Type B pancreatic cell (in vitro differentiated cells): ENCODE results near the gene ZP4. TPM values are rescaled to one million over a fixed set of nuclear protein-coding genes. Genes with fewer than 3 reads are reported as not detected.

ENCODE experiments used
- DNase-seq: peaks from one replicate; pipeline ENCODE4 v3.0.0; 2021; ENCODE audit warnings: mixed read lengths; ENCODE audit not compliant: unreplicated experiment; ENCODE audit errors: extremely low spot score
- H3K27ac Mint-ChIP-seq: 2 replicates; pipeline ENCODE4 v1.8.0; 2021; ENCODE audit warnings: mild to moderate bottlenecking, mixed read lengths
- H3K27me3 Mint-ChIP-seq: 2 replicates; pipeline ENCODE4 v1.8.0; 2021; ENCODE audit warnings: mixed read lengths
- H3K36me3 Mint-ChIP-seq: 2 replicates; pipeline ENCODE4 v1.8.0; 2021; ENCODE audit warnings: mixed read lengths
- H3K4me1 Mint-ChIP-seq: one replicate; pipeline ENCODE4 v1.8.0; 2021; ENCODE audit warnings: mixed read lengths; ENCODE audit not compliant: unreplicated experiment
- H3K4me3 Mint-ChIP-seq: 2 replicates; pipeline ENCODE4 v1.8.0; 2021; ENCODE audit warnings: mild to moderate bottlenecking, mixed read lengths
- H3K9me3 Mint-ChIP-seq: 2 replicates; pipeline ENCODE4 v1.8.0; 2021; ENCODE audit warnings: mixed read lengths
- total RNA-seq: library from RNA; stranded (reverse); gene quantifications from 2 replicates; pipeline ENCODE4 v1.2.1, GENCODE V29; 2021; ENCODE audit warnings: low replicate concordance
- TF ChIP-seq, protein P1 (sequence below): fragments of 200-600 bp; sonication (generic); conservative IDR thresholded peaks from 2 replicates; pipeline ENCODE4 v1.5.0; 2021; ENCODE audit warnings: antibody characterized with exemption, mild to moderate bottlenecking

Gene ZP4
- total RNA-seq, 1 donor from 2014 or later, result not detected

DNA sequence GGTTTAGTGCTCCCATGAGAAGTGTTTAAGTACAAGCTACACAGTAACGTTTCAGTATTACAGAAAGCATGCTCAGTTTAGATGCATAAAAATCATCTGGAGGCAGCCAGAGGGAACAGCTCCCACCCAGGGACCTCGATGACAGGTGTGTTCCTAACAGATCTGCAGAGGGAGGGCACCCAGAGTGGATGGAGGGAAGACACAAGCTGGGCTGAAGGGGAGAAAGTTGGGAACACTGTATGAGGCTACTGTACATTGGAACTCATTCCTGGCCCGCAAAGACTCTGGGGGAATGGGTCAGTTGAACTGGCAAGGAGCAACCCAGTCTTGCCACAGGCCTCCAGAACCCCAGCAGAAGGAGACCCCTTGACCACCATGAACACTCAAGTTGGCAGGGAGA is 52.4 kb downstream of the ZP4 start:
- Mint-ChIP-seq H3K27ac (no peak overlapping the region), H3K4me3 (no peak overlapping the region), H3K36me3 (no peaks in the 10 kb centered on the region), H3K9me3 (no peaks in the 10 kb centered on the region), H3K27me3 (no peaks in the 10 kb centered on the region), H3K4me1 (no peaks in the 10 kb centered on the region)
- DNase-seq, result no peak
- TF ChIP-seq, protein P1, sequence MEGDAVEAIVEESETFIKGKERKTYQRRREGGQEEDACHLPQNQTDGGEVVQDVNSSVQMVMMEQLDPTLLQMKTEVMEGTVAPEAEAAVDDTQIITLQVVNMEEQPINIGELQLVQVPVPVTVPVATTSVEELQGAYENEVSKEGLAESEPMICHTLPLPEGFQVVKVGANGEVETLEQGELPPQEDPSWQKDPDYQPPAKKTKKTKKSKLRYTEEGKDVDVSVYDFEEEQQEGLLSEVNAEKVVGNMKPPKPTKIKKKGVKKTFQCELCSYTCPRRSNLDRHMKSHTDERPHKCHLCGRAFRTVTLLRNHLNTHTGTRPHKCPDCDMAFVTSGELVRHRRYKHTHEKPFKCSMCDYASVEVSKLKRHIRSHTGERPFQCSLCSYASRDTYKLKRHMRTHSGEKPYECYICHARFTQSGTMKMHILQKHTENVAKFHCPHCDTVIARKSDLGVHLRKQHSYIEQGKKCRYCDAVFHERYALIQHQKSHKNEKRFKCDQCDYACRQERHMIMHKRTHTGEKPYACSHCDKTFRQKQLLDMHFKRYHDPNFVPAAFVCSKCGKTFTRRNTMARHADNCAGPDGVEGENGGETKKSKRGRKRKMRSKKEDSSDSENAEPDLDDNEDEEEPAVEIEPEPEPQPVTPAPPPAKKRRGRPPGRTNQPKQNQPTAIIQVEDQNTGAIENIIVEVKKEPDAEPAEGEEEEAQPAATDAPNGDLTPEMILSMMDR, result no peak

DNA sequence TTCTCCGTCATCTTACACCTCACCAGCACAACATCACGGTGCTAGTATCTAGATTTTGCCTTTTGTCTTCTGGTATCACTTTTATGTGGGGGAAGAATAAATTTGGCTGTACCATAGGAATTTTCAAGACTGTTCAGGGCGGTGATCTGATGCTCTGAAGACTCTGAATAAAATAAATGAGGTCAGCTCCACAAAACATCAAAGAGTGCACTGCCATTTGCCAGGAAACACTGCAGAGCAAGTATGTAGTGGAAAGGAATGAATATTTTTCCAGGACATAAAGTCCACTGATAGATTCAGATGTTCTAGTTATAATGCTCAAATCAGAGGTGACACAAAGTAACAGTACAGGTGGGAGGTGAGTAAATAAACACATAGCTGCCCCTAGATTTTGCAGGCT is 56.3 kb downstream of the ZP4 start:
- DNase-seq, result no peak
- no peaks in the 10 kb centered on the region for H3K27me3 Mint-ChIP-seq
- TF ChIP-seq, protein P1, result no peak
- H3K4me1 Mint-ChIP-seq, result no peaks in the 10 kb centered on the region
- no peak overlapping the region for H3K27ac Mint-ChIP-seq
- no peaks in the 10 kb centered on the region for H3K9me3 Mint-ChIP-seq
- H3K4me3 Mint-ChIP-seq, result no peak overlapping the region
- no peaks in the 10 kb centered on the region for H3K36me3 Mint-ChIP-seq

DNA sequence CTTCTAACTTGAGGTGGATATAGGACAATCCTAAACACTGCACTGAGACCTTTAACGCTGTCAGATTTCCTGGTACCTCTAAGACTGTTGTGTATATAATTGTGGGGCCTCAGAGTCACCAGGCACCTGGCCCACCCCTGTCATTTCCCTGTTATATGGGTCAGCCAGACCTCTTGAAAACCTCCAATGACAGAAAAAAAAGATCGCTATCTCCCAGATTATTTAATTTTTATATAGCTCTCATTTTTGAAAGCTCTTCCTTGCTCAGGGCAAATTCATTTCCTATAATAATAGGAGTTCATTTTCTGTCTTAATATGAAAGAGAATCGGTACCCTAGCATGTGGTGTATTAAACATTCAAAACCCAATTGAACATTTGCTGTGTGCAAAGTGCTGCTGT is 56.7 kb downstream of the ZP4 start:
- no peaks in the 10 kb centered on the region for H3K36me3 Mint-ChIP-seq
- TF ChIP-seq, protein P1, result no peak
- no peaks in the 10 kb centered on the region for H3K27me3 Mint-ChIP-seq
- DNase-seq, result no peak
- no peaks in the 10 kb centered on the region for H3K4me1 Mint-ChIP-seq
- H3K9me3 Mint-ChIP-seq, result no peaks in the 10 kb centered on the region
- H3K27ac Mint-ChIP-seq, result no peak overlapping the region
- no peak overlapping the region for H3K4me3 Mint-ChIP-seq

DNA sequence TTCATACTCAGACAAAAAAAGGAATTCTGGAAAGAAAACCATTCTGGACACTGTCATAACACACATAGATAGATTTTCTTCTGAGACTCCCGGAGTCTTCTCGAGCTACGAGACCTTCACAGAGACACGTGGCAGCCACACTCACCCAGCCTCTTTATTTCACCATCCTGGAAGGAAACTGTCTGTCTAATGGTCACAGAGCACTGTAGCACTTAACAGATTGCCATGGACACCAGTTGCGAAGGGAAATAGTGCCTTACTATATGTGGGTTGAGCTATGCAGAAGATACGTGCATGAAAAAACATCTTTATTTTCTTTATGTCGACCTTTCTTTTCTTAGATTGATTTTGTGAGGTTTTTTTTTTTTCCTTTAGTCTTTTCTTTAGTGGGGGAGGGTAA is 57.9 kb downstream of the ZP4 start:
- H3K4me3 Mint-ChIP-seq, result no peak overlapping the region
- TF ChIP-seq, protein P1, result no peak
- H3K36me3 Mint-ChIP-seq, result no peaks in the 10 kb centered on the region
- no peaks in the 10 kb centered on the region for H3K9me3 Mint-ChIP-seq
- H3K27me3 Mint-ChIP-seq, result no peaks in the 10 kb centered on the region
- H3K27ac Mint-ChIP-seq, result no peak overlapping the region
- DNase-seq, result no peak
- no peaks in the 10 kb centered on the region for H3K4me1 Mint-ChIP-seq
